HepG2 (cell line): ENCODE data around the gene TUT4.

Experiments
- HDAC6 ChIP-seq: fragments of 200-600 bp; sonication (generic); IDR thresholded peaks from 2 replicates; pipeline ENCODE4 v1.7.0; 2017; ENCODE audit warnings: mild to moderate bottlenecking, antibody characterized with exemption, low read length, low read depth
- REPIN1 ChIP-seq: sonication (generic); formaldehyde crosslinking; IDR thresholded peaks from 2 replicates; pipeline ENCODE4 v1.8.0; 2022; ENCODE audit warnings: missing genetic modification reagents, low read depth, mild to moderate bottlenecking, borderline replicate concordance
- TF ChIP-seq, protein P1 (sequence below): sonication (generic); formaldehyde crosslinking; IDR thresholded peaks from 2 replicates; pipeline ENCODE4 v1.9.0; 2022; ENCODE audit warnings: low read depth, missing genetic modification reagents

- TF ChIP-seq REPIN1: no peak
- no peak for TF ChIP-seq HDAC6
- TF ChIP-seq, protein P1, sequence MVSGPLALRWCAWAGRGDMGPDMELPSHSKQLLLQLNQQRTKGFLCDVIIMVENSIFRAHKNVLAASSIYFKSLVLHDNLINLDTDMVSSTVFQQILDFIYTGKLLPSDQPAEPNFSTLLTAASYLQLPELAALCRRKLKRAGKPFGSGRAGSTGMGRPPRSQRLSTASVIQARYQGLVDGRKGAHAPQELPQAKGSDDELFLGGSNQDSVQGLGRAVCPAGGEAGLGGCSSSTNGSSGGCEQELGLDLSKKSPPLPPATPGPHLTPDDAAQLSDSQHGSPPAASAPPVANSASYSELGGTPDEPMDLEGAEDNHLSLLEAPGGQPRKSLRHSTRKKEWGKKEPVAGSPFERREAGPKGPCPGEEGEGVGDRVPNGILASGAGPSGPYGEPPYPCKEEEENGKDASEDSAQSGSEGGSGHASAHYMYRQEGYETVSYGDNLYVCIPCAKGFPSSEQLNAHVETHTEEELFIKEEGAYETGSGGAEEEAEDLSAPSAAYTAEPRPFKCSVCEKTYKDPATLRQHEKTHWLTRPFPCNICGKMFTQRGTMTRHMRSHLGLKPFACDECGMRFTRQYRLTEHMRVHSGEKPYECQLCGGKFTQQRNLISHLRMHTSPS (CRISPR knock-in tag): no peak
Observed at GRCh38 chr1:52414942-52415341, 137.9 kb downstream of the TUT4 start.
